GM12801 (cell line): ENCODE data around the gene STEAP2.

Experiments
- TF ChIP-seq, protein P1 (sequence below): IDR thresholded peaks from one replicate; pipeline ENCODE4 v1.5.1; 2011; ENCODE audit warnings: control low read depth; ENCODE audit not compliant: insufficient read length; ENCODE audit errors: extremely low read depth

The STEAP2 gene

DNA sequence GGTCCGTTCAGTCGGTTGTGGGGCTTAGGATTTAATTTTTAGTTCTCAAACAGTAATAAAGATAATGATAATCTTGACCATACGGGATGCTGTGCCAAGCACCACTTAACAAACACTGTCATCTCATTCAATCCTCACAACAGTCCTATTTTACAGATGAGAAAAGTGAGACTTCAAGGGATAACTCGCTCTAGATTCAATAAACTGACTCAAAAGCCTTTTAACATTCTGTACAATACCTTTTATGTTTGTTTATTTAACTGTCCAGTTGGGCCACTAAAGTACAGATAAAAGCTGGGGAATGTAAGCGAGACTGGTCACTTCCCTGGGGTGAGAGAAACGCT, 33.0 kb downstream of the STEAP2 start:
- TF ChIP-seq, protein P1, sequence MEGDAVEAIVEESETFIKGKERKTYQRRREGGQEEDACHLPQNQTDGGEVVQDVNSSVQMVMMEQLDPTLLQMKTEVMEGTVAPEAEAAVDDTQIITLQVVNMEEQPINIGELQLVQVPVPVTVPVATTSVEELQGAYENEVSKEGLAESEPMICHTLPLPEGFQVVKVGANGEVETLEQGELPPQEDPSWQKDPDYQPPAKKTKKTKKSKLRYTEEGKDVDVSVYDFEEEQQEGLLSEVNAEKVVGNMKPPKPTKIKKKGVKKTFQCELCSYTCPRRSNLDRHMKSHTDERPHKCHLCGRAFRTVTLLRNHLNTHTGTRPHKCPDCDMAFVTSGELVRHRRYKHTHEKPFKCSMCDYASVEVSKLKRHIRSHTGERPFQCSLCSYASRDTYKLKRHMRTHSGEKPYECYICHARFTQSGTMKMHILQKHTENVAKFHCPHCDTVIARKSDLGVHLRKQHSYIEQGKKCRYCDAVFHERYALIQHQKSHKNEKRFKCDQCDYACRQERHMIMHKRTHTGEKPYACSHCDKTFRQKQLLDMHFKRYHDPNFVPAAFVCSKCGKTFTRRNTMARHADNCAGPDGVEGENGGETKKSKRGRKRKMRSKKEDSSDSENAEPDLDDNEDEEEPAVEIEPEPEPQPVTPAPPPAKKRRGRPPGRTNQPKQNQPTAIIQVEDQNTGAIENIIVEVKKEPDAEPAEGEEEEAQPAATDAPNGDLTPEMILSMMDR = no peak

DNA sequence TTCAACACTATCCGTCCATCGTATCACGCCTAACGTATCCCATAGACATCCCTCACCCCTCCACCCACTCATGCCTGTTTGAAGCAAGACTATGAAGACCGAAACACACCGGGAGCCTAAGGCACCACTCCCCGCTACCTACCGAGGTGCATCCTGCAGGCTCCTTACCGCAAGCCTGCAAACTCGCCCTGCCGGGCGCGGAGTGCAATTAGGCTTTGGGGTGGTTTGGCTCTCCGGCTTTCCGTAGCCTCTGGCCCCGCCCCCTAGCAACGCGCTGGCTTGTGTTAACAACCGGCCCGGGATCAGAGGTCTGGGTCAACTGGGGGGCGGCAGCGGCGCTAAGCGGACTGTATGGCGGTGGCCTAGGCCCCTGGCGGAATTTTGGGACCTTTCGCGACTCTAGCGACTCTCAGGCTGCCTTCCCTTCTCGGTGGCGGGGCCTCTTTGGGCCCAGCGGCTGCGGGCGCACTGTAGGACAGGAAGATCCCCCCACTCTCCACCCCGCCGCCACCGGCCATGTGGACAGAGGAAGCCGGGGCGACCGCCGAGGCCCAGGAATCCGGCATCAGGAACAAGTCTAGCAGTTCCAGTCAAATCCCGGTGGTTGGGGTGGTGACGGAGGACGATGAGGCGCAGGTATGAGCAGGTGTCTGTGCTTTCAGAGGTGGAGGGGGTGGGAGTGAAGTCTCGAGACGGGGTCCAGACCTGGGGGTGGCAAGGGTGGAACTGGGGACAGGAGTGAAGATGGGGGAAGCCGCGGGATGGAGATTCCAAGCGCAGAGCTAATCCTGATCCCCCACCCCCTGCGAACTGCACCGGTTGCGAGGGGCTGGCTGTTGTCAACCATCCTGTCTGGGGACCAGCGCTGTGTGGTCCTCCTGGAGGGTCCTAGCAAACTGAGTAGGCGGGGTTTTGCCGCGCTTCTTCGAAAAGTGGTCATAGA, 33.6 kb downstream of the STEAP2 start, which contains the start of gene CFAP69:
Gene CFAP69 (plus strand): TSS at position 266 of the 943 bp plus-strand sequence. CDS start 251 bp downstream, at position 517.
- TF ChIP-seq, protein P1 = no peak

DNA sequence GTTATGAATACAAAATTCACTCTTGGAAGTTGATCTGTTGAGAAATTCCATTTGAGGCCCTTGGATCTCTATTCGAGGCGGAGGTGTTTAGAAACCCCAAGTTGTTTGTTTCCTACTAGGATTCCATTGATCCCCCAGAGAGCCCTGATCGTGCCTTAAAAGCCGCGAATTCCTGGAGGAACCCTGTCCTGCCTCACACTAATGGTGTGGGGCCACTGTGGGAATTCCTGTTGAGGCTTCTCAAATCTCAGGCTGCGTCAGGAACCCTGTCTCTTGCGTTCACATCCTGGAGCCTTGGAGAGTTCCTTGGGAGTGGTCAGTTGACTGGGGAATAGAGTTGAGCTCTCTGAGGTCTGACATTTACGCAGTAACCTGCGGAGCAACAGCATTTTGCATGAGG, 34.6 kb downstream of the STEAP2 start:
- TF ChIP-seq, protein P1 = no peak

DNA sequence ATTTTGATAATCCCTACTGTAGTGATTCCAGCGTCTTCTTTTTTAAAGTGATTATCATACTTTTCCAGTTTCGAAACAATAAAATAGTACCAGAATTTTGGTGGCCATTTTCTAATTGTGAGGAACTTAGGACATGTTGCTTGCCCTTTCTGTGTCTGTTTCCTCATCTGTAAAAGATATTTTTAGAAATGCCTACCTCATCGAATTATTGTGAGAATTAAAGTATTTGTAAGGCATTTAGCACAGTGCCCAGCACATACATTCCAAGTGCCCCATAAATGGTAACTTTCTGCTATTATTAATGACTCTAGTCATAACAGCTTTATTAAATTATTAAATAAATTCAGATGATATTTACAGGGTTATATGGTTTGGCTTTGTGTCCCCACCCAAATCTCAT, 37.2 kb downstream of the STEAP2 start:
- TF ChIP-seq, protein P1 = no peak

DNA sequence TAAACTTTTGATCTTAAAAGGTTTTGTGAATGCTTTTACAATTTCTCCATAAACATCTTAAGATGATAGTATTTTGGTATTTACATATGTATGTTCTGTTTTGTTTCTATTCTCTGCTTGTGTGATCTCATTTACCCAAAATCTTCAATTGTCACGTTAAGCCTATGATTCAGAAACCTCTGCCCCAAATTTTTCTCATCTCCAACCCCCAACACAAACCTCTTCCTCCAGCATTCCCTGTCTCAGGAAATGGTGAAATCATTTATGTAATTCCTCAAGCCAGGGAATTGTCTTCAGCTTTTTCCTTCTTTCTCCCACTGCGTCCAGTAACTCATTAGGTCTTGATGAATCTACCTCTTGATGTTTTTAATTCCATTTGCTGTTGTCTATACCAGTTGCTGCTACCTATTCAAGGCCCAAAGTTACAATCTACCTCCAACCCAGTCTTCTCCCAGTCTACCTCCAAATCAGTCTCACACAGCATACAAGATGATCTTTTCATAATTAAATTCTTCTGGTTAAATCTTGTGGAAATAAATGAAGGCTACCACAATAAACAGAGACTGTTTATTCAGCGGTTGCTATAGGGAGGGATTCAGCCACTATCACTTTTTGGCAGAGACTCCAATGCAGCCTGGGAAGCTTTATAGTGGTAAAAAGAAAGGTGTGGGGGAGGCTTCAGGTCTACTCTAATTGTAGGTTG, 39.2 kb downstream of the STEAP2 start:
- TF ChIP-seq, protein P1 = no peak

DNA sequence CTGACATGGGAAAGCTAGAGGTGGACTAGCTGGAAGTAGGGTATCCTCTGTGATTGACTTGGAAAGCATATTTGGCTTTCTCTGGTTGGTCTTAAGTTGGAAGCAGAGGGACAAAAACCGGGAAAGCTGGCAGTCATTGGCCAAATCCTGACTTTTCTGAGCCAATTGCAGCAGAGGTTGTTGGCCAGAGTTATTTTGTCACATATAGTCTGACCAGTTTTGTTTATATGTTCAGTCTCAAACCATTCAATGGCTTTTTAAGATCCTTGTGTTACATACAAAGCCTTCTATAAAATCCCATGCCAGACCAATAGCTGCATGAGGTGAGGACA, 39.7 kb downstream of the STEAP2 start:
- TF ChIP-seq, protein P1 = no peak

DNA sequence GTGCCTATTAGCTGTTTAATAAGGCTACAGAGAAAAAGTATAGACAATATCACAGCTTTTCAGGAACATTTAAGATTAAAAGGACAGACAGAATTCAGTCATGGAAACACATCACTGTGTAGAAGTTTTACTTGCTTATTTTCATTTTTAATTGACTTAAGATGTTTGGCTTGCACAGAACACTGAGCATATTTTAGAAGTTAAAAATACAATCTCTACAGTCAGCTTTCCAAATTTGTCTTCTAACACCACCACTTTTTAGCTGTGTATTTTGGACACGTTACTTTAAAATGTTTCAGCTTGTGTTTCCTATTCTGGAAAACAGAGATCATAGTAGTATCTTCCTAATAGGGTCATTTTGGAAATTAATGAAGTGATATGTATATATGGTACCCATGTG, 45.2 kb downstream of the STEAP2 start:
- TF ChIP-seq, protein P1 = no peak
